ENCODE measurements around the gene CALHM6. TPM values are rescaled to one million over a fixed set of nuclear protein-coding genes. Genes with fewer than 3 reads are reported as not detected.

The CALHM6 gene
- total RNA-seq, 1 experiment from 2014 or later, result not detected

DNA sequence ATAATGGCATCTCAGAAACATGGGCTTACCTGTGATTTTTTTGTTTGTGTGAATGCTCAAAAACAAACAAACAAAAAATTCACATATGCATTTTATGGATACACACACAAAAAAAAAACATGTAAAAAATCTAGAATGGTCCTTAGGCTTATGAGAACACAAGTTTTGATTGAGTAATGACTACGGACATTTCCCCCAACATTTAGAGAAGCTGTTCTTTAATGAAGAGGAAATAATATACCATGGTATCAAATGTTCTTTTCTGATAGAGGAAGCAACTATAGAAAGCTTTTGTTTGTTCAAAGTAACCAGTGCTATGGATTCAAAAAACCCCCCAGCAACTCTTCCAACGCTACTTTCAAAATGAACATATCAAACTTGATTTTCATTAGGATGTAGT is 8.6 kb upstream of the CALHM6 start:
- no peaks in the 10 kb centered on the region for H3K79me2 ChIP-seq (ENCODE audit: insufficient read depth, low read length)
- no peaks in the 10 kb centered on the region for H3K36me3 ChIP-seq (ENCODE audit: control insufficient read depth in 1 of 2, insufficient read depth in 2 of 2, low read length in 2 of 2)
- no peak overlapping the region for H3K9ac ChIP-seq (ENCODE audit: low read length)
- no peaks in the 10 kb centered on the region for H4K20me1 ChIP-seq (ENCODE audit: insufficient read depth)
- ChIA-PET POLR2A (no interaction called here), RAD21 (ENCODE audit: low non-redundant PET in 1 of 2, low total read pairs in 2 of 2, uncharacterized antibody in 2 of 2, unreplicated experiment in 2 of 2) (no interaction called here), CTCF (no interaction called here)
- no peak overlapping the region for H2AFZ ChIP-seq (ENCODE audit: low read depth, low read length, poor library complexity, severe bottlenecking)
- H3K4me3 ChIP-seq (replicated peaks in 1 of 2; ENCODE audit: low read depth in 1 of 2, low read length in 2 of 2), result no peak overlapping the region
- no peak overlapping the region for H3K27ac ChIP-seq (ENCODE audit: low read depth, low read length)
- intact Hi-C loops (cut with micrococcal nuclease), result no loop called here
- no peaks in the 10 kb centered on the region for H3K27me3 ChIP-seq (ENCODE audit: insufficient read depth, low read length)
- DNase-seq (ENCODE audit: low read depth, low spot score) (no peak), ATAC-seq (no peak)
- TF ChIP-seq SIN3A (IDR thresholded peaks at IDR 0.05; ENCODE audit: low read depth) (no peak), POLR2AphosphoS5 (IDR thresholded peaks at IDR 0.05; ENCODE audit: low read depth, low read length) (no peak), ZNF274 (IDR thresholded peaks at IDR 0.05; ENCODE audit: low read depth, low read length) (no peak), YY1 (IDR thresholded peaks at IDR 0.05; ENCODE audit: extremely low read depth, insufficient replicate concordance, low read depth, low read length) (no peak), EGR1 (IDR thresholded peaks at IDR 0.05; ENCODE audit: low read depth) (no peak), ZFX (IDR thresholded peaks at IDR 0.05) (no peak), RAD21 (IDR thresholded peaks at IDR 0.05; ENCODE audit: low read depth) (no peak), ELF1 (IDR thresholded peaks at IDR 0.05; ENCODE audit: borderline replicate concordance, low read depth) (no peak), SRF (IDR thresholded peaks at IDR 0.05; ENCODE audit: low read depth) (no peak), TCF7L2 (IDR thresholded peaks at IDR 0.05; ENCODE audit: borderline replicate concordance, extremely low read depth, insufficient read depth, insufficient read length) (no peak), FOSL1 (IDR thresholded peaks at IDR 0.05; ENCODE audit: low read depth) (no peak)
- TF ChIP-seq, protein P1, sequence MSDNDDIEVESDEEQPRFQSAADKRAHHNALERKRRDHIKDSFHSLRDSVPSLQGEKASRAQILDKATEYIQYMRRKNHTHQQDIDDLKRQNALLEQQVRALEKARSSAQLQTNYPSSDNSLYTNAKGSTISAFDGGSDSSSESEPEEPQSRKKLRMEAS (IDR thresholded peaks at IDR 0.05), result no peak
- TF ChIP-seq, protein P2, sequence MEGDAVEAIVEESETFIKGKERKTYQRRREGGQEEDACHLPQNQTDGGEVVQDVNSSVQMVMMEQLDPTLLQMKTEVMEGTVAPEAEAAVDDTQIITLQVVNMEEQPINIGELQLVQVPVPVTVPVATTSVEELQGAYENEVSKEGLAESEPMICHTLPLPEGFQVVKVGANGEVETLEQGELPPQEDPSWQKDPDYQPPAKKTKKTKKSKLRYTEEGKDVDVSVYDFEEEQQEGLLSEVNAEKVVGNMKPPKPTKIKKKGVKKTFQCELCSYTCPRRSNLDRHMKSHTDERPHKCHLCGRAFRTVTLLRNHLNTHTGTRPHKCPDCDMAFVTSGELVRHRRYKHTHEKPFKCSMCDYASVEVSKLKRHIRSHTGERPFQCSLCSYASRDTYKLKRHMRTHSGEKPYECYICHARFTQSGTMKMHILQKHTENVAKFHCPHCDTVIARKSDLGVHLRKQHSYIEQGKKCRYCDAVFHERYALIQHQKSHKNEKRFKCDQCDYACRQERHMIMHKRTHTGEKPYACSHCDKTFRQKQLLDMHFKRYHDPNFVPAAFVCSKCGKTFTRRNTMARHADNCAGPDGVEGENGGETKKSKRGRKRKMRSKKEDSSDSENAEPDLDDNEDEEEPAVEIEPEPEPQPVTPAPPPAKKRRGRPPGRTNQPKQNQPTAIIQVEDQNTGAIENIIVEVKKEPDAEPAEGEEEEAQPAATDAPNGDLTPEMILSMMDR (IDR thresholded peaks at IDR 0.05 in 2 of 3, conservative IDR thresholded peaks at IDR 0.05 in 1 of 3; ENCODE audit: borderline replicate concordance in 1 of 3, insufficient read depth in 1 of 3, low read depth in 2 of 3, low read length in 2 of 3), result no peak
- H3K9me3 ChIP-seq (ENCODE audit: control insufficient read depth in 1 of 2, insufficient read depth in 1 of 2, low read depth in 1 of 2, low read length in 2 of 2), result no peaks in the 10 kb centered on the region
- no peak overlapping the region for H3K4me2 ChIP-seq (ENCODE audit: low read length)
- BruUV-seq (replicated peaks), result no TSS peak
- H3K9me2 ChIP-seq (ENCODE audit: insufficient read depth), result no peaks in the 10 kb centered on the region
- no peaks in the 10 kb centered on the region for H3K4me1 ChIP-seq (ENCODE audit: control insufficient read depth in 1 of 2, insufficient read depth in 2 of 2, low read length in 2 of 2)
